ENCODE results near the gene FAM156A. TPM values are rescaled to one million over a fixed set of nuclear protein-coding genes. Genes with fewer than 3 reads are reported as not detected.
"Not testable (repeated sequence)": the region's sequence is repeated elsewhere in the genome, so short reads cannot be mapped to it uniquely, and the experiment has no call there.

The FAM156A gene
- total RNA-seq, 4 donors from 2014 or later: 1.7 to 14.0 (median 4.9) TPM

GRCh38 chrX:52990848-52991247 is 32.5 kb upstream of the FAM156A start:
- no peak overlapping the region for H3K4me3 ChIP-seq
- intact Hi-C loops (cut with DNase I; ENCODE audit: low total_unique reads): no loop called here
- TF ChIP-seq CTCF (IDR thresholded peaks at IDR 0.05 in 4 of 5, conservative IDR thresholded peaks at IDR 0.05 in 1 of 5) (no peak), POLR2A (IDR thresholded peaks at IDR 0.05) (no peak)
- H3K27me3 ChIP-seq: no peaks in the 10 kb centered on the region
- H3K4me1 ChIP-seq: peaks cover 10 to 19% of the 10 kb centered on the region in 2 donors
- in situ Hi-C loops (cut with MboI; ENCODE audit: low sequenced_read_pairs in 4 of 4): loop anchor here in 1 of 4 donors (25.0 kb wide), 1 partner anchor 404 kb away; no protein-coding TSS in a partner anchor
- no peaks in the 10 kb centered on the region for H3K36me3 ChIP-seq
- DNase-seq (no peak), ATAC-seq (no peak)
- H3K9me3 ChIP-seq: no peaks in the 10 kb centered on the region
- H3K27ac ChIP-seq: no peak overlapping the region

GRCh38 chrX:52990011-52990631 is 31.8 kb upstream of the FAM156A start:
- H3K27me3 ChIP-seq; H3K4me3 ChIP-seq; H3K36me3 ChIP-seq; intact Hi-C loops (cut with DNase I; ENCODE audit: low total_unique reads); H3K9me3 ChIP-seq; H3K27ac ChIP-seq: not testable (repeated sequence)
- ATAC-seq: peak in 1 of 2 donors; percentile 76
- peaks cover 9 to 19% of the 10 kb centered on the region in 2 donors for H3K4me1 ChIP-seq
- peak in 1 of 2 donors; percentile 29 for DNase-seq
- in situ Hi-C loops (cut with MboI; ENCODE audit: low sequenced_read_pairs in 4 of 4): loop anchor here in 1 of 4 donors (25.0 kb wide), 1 partner anchor 403 kb away; no protein-coding TSS in a partner anchor
- peak in 4 of 5 experiments; percentile 26 to 58 (median 38) for TF ChIP-seq CTCF (IDR thresholded peaks at IDR 0.05 in 4 of 5, conservative IDR thresholded peaks at IDR 0.05 in 1 of 5)

GRCh38 chrX:52988985-52989917 is 30.9 kb upstream of the FAM156A start:
- in situ Hi-C loops (cut with MboI; ENCODE audit: low sequenced_read_pairs in 4 of 4) (loop anchor here in 1 of 4 donors (25.0 kb wide), 1 partner anchor 402 kb away; no protein-coding TSS in a partner anchor), intact Hi-C loops (cut with DNase I; ENCODE audit: low total_unique reads) (no loop called here)
- Histone ChIP-seq H3K4me3 (no peak overlapping the region), H3K27me3 (no peaks in the 10 kb centered on the region), H3K36me3 (no peaks in the 10 kb centered on the region), H3K27ac (no peak overlapping the region), H3K4me1 (peaks cover 6 to 13% of the 10 kb centered on the region in 2 donors), H3K9me3 (no peaks in the 10 kb centered on the region)
- TF ChIP-seq CTCF (IDR thresholded peaks at IDR 0.05 in 4 of 5, conservative IDR thresholded peaks at IDR 0.05 in 1 of 5) (no peak), POLR2A (IDR thresholded peaks at IDR 0.05) (no peak)
- no peak for DNase-seq
- ATAC-seq: no peak

GRCh38 chrX:52983321-52984000 is 25.1 kb upstream of the FAM156A start:
- DNase-seq (no peak), ATAC-seq (no peak)
- TF ChIP-seq POLR2A (IDR thresholded peaks at IDR 0.05) (no peak), CTCF (IDR thresholded peaks at IDR 0.05 in 4 of 5, conservative IDR thresholded peaks at IDR 0.05 in 1 of 5) (no peak)
- no peak overlapping the region for H3K27ac ChIP-seq
- no peaks in the 10 kb centered on the region for H3K27me3 ChIP-seq
- H3K4me1 ChIP-seq: peaks cover 0 to 7% of the 10 kb centered on the region in 2 donors
- no peak overlapping the region for H3K4me3 ChIP-seq
- H3K9me3 ChIP-seq: no peaks in the 10 kb centered on the region
- H3K36me3 ChIP-seq: no peaks in the 10 kb centered on the region
- in situ Hi-C loops (cut with MboI; ENCODE audit: low sequenced_read_pairs in 4 of 4): loop anchor here in 1 of 4 donors (25.0 kb wide), 1 partner anchor 396 kb away; no protein-coding TSS in a partner anchor
- intact Hi-C loops (cut with DNase I; ENCODE audit: low total_unique reads): no loop called here

Measured in gastrocnemius medialis (tissue), 4 donors.